Activated T-cell treated with anti-CD3 and anti-CD28 coated beads, Interleukin-2, amount 50 U/mL, for 4 hours (primary cell): ENCODE results near the gene SF3A1. TPM values are rescaled to one million over a fixed set of nuclear protein-coding genes. Genes with fewer than 3 reads are reported as not detected.

Experiments
- total RNA-seq, 3 donors: library from RNA; stranded (reverse); gene quantifications; one replicate each; pipeline ENCODE4 v1.2.1, GENCODE V29; 2021

The SF3A1 gene
- total RNA-seq, 3 donors from 2014 or later: 315 to 335 (median 324) TPM

Other genes starting within 250 kb of the SF3A1 start
- 100 to 1,000 TPM; 226 to 440 (median 307) TPM for gene LIF, start 110.1 kb downstream of the SF3A1 start, total RNA-seq
- 10 to 100 TPM; 18.4 to 30.7 (median 22.2) TPM for gene OSM, start 90.0 kb downstream of the SF3A1 start, total RNA-seq
- gene CASTOR1, start 67.4 kb downstream of the SF3A1 start, total RNA-seq: 1 to 10 TPM; 1.1 to 2.9 (median 2.4) TPM
- 10 to 100 TPM; 12.6 to 16.4 (median 14.0) TPM for gene TBC1D10A, start 30.0 kb downstream of the SF3A1 start, total RNA-seq
- gene CCDC157, start 113 bp upstream of the SF3A1 start, total RNA-seq: 1 to 10 TPM; 2.3 to 3.0 (median 2.6) TPM
- gene RNF215, start 30.5 kb upstream of the SF3A1 start, total RNA-seq: 1 to 10 TPM; 3.9 to 5.1 (median 4.4) TPM
- gene SEC14L2, start 40.1 kb upstream of the SF3A1 start, total RNA-seq: 10 to 100 TPM; 10.4 to 13.2 (median 12.5) TPM
- gene MTFP1, start 68.9 kb upstream of the SF3A1 start, total RNA-seq: 100 to 1,000 TPM in 1 of 3 donors, 10 to 100 TPM in 2; 97.0 to 113 (median 99.9) TPM
- not detected for gene SEC14L3, start 115.1 kb upstream of the SF3A1 start, total RNA-seq
- gene SEC14L4, start 148.8 kb upstream of the SF3A1 start, total RNA-seq: under 1 TPM in 1 of 3 donors, not detected in 2; 0.16 TPM
- not detected for gene SEC14L6, start 189.8 kb upstream of the SF3A1 start, total RNA-seq
- under 1 TPM in 2 of 3 donors, not detected in 1; 0.16 to 0.38 TPM for gene GAL3ST1, start 217.8 kb upstream of the SF3A1 start, total RNA-seq
- 100 to 1,000 TPM; 312 to 373 (median 336) TPM for gene PES1, start 235.0 kb upstream of the SF3A1 start, total RNA-seq